Loucy (cell line): Measurements from ENCODE around the gene SLC44A1.

ENCODE experiments used
- H2AFZ ChIP-seq: fragments of 200-600 bp; sonication (generic); 2 replicates; pipeline ENCODE4 v1.6.0; 2016; ENCODE audit warnings: antibody characterized with exemption, mild to moderate bottlenecking, low read length, moderate library complexity
- H3F3A ChIP-seq: fragments of 200-600 bp; 2 replicates; pipeline ENCODE4 v1.6.0; 2016; ENCODE audit warnings: antibody characterized with exemption, low read depth, mild to moderate bottlenecking
- H3K27me3 ChIP-seq: fragments of 200-600 bp; sonication (generic); 2 replicates; pipeline ENCODE4 v1.6.1; 2014; ENCODE audit warnings: low read length, mild to moderate bottlenecking; ENCODE audit not compliant: insufficient read depth, poor library complexity, severe bottlenecking
- H3K36me3 ChIP-seq: fragments of 200-600 bp; sonication (generic); 2 replicates; pipeline ENCODE4 v1.6.1; 2016; ENCODE audit warnings: low read length; ENCODE audit not compliant: insufficient read depth
- H3K4me1 ChIP-seq: fragments of 200-600 bp; sonication (generic); 2 replicates; pipeline ENCODE4 v1.5.1; 2014; ENCODE audit warnings: low read length, mild to moderate bottlenecking; ENCODE audit not compliant: insufficient read depth, poor library complexity, severe bottlenecking
- H3K4me2 ChIP-seq: fragments of 200-600 bp; sonication (generic); 2 replicates; pipeline ENCODE4 v1.6.0; 2014; ENCODE audit warnings: antibody characterized with exemption, low read length, low read depth, mild to moderate bottlenecking; ENCODE audit not compliant: poor library complexity, severe bottlenecking
- H3K4me3 ChIP-seq: fragments of 200-600 bp; sonication (generic); 2 replicates; pipeline ENCODE4 v1.5.1; 2014; ENCODE audit warnings: low read length, mild to moderate bottlenecking, mixed read lengths; ENCODE audit not compliant: poor library complexity, severe bottlenecking
- H3K79me2 ChIP-seq: fragments of 200-600 bp; sonication (generic); 2 replicates; pipeline ENCODE4 v1.6.1; 2014; ENCODE audit warnings: low read length; ENCODE audit not compliant: insufficient read depth
- H3K9ac ChIP-seq: fragments of 200-600 bp; sonication (generic); 2 replicates; pipeline ENCODE4 v1.6.0; 2014; ENCODE audit warnings: mild to moderate bottlenecking, low read depth, low read length, moderate library complexity; ENCODE audit not compliant: poor library complexity, severe bottlenecking
- H3K9me2 ChIP-seq: fragments of 200-600 bp; sonication (generic); replicated peaks from 2 replicates; pipeline ENCODE4 v1.6.1; 2016; ENCODE audit warnings: low read depth, low read length, mixed read lengths
- H3K9me3 ChIP-seq: fragments of 200-600 bp; sonication (generic); 2 replicates; pipeline ENCODE4 v1.6.1; 2014; ENCODE audit warnings: mild to moderate bottlenecking, antibody characterized with exemption, low read length, low read depth; ENCODE audit not compliant: insufficient read depth
- H4K20me1 ChIP-seq: fragments of 200-600 bp; sonication (generic); 2 replicates; pipeline ENCODE4 v1.6.0; 2014; ENCODE audit warnings: antibody characterized with exemption, low read length, mild to moderate bottlenecking; ENCODE audit not compliant: insufficient read depth, poor library complexity, severe bottlenecking
- EZH2phosphoT487 ChIP-seq: fragments of 200-600 bp; IDR thresholded peaks from 2 replicates; pipeline ENCODE4 v1.6.1; 2018; ENCODE audit warnings: antibody characterized with exemption, mild to moderate bottlenecking, moderate library complexity, borderline replicate concordance
- TF ChIP-seq, protein P1 (sequence below): fragments of 200-600 bp; sonication (generic); conservative IDR thresholded peaks from 2 replicates; pipeline ENCODE4 v1.5.1; 2014; ENCODE audit warnings: mild to moderate bottlenecking, antibody characterized with exemption, low read length

SLC44A1 gene

DNA sequence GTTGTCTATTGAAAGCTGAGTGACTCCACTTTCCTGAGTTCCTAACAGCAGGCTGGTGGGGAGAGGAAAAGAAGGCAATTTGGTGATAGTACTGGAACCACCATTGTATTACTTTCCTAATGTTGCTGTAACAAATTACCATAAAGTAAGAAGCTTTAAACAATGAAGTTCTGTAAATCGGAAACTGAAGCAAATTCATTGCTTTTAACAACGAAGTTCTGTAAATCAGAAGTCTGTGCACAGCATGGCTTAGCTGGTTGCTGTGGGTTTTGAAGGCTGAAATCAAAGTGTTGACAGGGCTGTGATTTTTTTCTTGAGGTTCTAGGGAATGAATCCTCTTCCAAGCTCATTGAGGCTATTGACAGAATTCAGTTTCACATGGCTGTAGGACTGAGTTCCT lies 72.3 kb downstream of the SLC44A1 start:
- H3K36me3 ChIP-seq: peaks cover 53% of the 10 kb centered on the region; the same call in 1 of the 2 replicates
- no peaks in the 10 kb centered on the region for H3K9me2 ChIP-seq
- TF ChIP-seq, protein P1, sequence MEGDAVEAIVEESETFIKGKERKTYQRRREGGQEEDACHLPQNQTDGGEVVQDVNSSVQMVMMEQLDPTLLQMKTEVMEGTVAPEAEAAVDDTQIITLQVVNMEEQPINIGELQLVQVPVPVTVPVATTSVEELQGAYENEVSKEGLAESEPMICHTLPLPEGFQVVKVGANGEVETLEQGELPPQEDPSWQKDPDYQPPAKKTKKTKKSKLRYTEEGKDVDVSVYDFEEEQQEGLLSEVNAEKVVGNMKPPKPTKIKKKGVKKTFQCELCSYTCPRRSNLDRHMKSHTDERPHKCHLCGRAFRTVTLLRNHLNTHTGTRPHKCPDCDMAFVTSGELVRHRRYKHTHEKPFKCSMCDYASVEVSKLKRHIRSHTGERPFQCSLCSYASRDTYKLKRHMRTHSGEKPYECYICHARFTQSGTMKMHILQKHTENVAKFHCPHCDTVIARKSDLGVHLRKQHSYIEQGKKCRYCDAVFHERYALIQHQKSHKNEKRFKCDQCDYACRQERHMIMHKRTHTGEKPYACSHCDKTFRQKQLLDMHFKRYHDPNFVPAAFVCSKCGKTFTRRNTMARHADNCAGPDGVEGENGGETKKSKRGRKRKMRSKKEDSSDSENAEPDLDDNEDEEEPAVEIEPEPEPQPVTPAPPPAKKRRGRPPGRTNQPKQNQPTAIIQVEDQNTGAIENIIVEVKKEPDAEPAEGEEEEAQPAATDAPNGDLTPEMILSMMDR: no peak
- no peak for TF ChIP-seq EZH2phosphoT487
- no peaks in the 10 kb centered on the region for H4K20me1 ChIP-seq
- H3K79me2 ChIP-seq: peaks cover 35% of the 10 kb centered on the region; the same call in 1 of the 2 replicates
- H2AFZ ChIP-seq: no peak overlapping the region
- H3K4me1 ChIP-seq: peaks cover 27% of the 10 kb centered on the region
- no peak overlapping the region for H3K4me2 ChIP-seq
- no peak overlapping the region for H3K4me3 ChIP-seq
- H3K9ac ChIP-seq: no peak overlapping the region
- H3F3A ChIP-seq: no peaks in the 10 kb centered on the region
- no peaks in the 10 kb centered on the region for H3K9me3 ChIP-seq
- no peaks in the 10 kb centered on the region for H3K27me3 ChIP-seq

DNA sequence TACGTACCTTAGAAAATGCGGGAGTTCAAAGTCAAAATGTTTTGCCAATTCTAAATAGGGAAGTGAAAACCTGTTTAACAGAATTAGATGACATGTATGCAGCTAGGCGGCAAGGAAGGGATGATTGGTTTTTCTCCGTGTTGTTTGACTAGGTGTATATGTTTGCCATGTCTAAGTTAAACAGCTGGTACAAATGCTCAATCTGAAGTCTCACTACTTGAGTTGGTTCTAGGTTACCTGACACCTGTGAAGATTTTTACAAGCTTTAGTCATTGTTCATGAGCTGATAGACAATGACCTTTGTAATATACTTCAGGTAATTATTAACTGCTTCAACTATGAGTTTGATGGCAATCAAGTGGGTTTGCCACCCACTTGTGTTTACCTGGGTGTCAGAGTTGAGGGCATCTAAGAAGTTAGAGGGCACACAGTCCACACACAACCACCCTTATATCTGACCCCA lies 74.3 kb downstream of the SLC44A1 start:
- TF ChIP-seq, protein P1: no peak
- no peak for TF ChIP-seq EZH2phosphoT487
- Histone ChIP-seq H3K4me2 (no peak overlapping the region), H3K4me3 (no peak overlapping the region), H3K9ac (no peak overlapping the region), H3K36me3 (peaks cover 48% of the 10 kb centered on the region; the same call in 1 of the 2 replicates), H3F3A (no peaks in the 10 kb centered on the region), H3K27me3 (no peaks in the 10 kb centered on the region), H2AFZ (no peak overlapping the region), H4K20me1 (no peaks in the 10 kb centered on the region), H3K79me2 (peaks cover 21% of the 10 kb centered on the region; the same call in 1 of the 2 replicates), H3K4me1 (peaks cover 14% of the 10 kb centered on the region), H3K9me2 (no peaks in the 10 kb centered on the region), H3K9me3 (no peaks in the 10 kb centered on the region)

DNA sequence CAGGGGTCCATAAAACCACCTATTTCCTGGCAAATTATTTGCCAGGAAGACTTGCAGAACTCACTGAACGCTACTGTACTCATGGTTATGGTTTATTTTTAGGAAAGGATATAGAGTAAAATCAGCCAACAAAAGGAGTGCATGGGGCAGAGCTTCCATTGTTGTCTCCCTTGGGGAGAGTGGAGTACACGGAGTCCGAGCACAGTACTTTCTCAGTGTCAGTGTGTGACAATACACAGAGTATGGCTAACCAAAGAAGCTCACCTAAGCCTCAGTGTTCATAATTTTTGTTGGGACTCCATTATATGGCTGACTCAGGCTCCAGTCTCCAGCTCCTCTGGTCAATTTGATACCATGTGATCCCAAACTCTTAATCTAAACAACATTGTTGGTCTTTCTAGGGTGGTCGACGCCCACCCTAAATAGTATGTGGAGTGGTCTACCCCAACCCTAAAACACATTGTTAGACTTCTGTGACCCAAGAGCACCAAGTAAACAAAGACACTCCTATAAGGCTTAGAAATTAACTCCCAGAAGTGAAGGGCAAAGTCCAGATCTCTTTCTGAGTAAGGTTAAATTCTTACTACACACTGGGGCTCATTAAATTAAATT lies 74.9 kb downstream of the SLC44A1 start:
- Histone ChIP-seq H2AFZ (no peak overlapping the region), H3F3A (no peaks in the 10 kb centered on the region), H3K4me3 (no peak overlapping the region), H3K9me3 (no peaks in the 10 kb centered on the region), H3K79me2 (peaks cover 19% of the 10 kb centered on the region; the same call in 1 of the 2 replicates), H3K4me2 (no peak overlapping the region), H3K9ac (no peak overlapping the region), H3K27me3 (no peaks in the 10 kb centered on the region), H3K4me1 (peaks cover 13% of the 10 kb centered on the region), H3K9me2 (no peaks in the 10 kb centered on the region), H3K36me3 (peaks cover 44% of the 10 kb centered on the region; the same call in 1 of the 2 replicates), H4K20me1 (no peaks in the 10 kb centered on the region)
- TF ChIP-seq, protein P1: no peak
- no peak for TF ChIP-seq EZH2phosphoT487
